Brain microvascular endothelial cell (primary cell): ENCODE results near the gene BCOR.
A peak's percentile ranks its signal among the peaks of the same experiment; 100 is the strongest.

Experiments used
- DNase-seq: peaks from one replicate; pipeline ENCODE4 v3.0.0-alpha.2; 2020
- H3K27ac ChIP-seq: fragments of 250-450 bp; sonication (Bioruptor Pico); 2 replicates; pipeline ENCODE4 v1.5.1; 2020; ENCODE audit warnings: mild to moderate bottlenecking, moderate library complexity
- H3K27me3 ChIP-seq: fragments of 250-450 bp; sonication (Bioruptor Pico); replicated peaks from 2 replicates; pipeline ENCODE4 v1.5.1; 2020; ENCODE audit warnings: mild to moderate bottlenecking
- H3K36me3 ChIP-seq: fragments of 250-450 bp; sonication (Bioruptor Pico); replicated peaks from 2 replicates; pipeline ENCODE4 v1.5.1; 2020; ENCODE audit warnings: mild to moderate bottlenecking
- H3K4me3 ChIP-seq: 2 replicates; pipeline ENCODE4 v1.5.1; 2011; ENCODE audit warnings: low read depth, mild to moderate bottlenecking, control low read depth, low read length, moderate library complexity
- CTCF ChIP-seq: IDR thresholded peaks from 2 replicates; pipeline ENCODE4 v1.5.1; 2011; ENCODE audit warnings: low read depth, mild to moderate bottlenecking, moderate library complexity, low read length, control low read depth, inconsistent platforms; ENCODE audit errors: missing control alignments
- in situ Hi-C: cut with HindIII; loops from 2 replicates; pipeline ENCODE4 v1.10.0; 2017; ENCODE audit warnings: low sequenced_read_pairs, low pct_ligation_motif_present

BCOR gene

GRCh38 chrX:40117715-40118285 lies 20.0 kb upstream of the BCOR start:
- no peak for TF ChIP-seq CTCF
- Histone ChIP-seq H3K36me3 (no peaks in the 10 kb centered on the region), H3K4me3 (no peak overlapping the region), H3K27ac (no peak overlapping the region), H3K27me3 (no peaks in the 10 kb centered on the region)
- in situ Hi-C loops: no loop called here
- no peak for DNase-seq

GRCh38 chrX:40116925-40117324 lies 19.2 kb upstream of the BCOR start:
- no peak for TF ChIP-seq CTCF
- no peak overlapping the region for H3K4me3 ChIP-seq
- no peak for DNase-seq

GRCh38 chrX:40112996-40113395 lies 15.2 kb upstream of the BCOR start:
- no peak for DNase-seq
- no peak for TF ChIP-seq CTCF
- H3K27me3 ChIP-seq: no peaks in the 10 kb centered on the region
- no peak overlapping the region for H3K4me3 ChIP-seq
- in situ Hi-C loops: no loop called here
- no peak overlapping the region for H3K27ac ChIP-seq
- no peaks in the 10 kb centered on the region for H3K36me3 ChIP-seq

More at GRCh38 chrX:40116925-40117324, 19.2 kb upstream of the BCOR start:
- Histone ChIP-seq H3K27me3 (no peaks in the 10 kb centered on the region), H3K36me3 (no peaks in the 10 kb centered on the region), H3K27ac (no peak overlapping the region)
- in situ Hi-C loops: no loop called here

GRCh38 chrX:40111868-40112267 lies 14.1 kb upstream of the BCOR start:
- H3K36me3 ChIP-seq: no peaks in the 10 kb centered on the region
- H3K27me3 ChIP-seq: no peaks in the 10 kb centered on the region
- no peak for TF ChIP-seq CTCF
- no peak for DNase-seq
- H3K4me3 ChIP-seq: no peak overlapping the region
- no peak overlapping the region for H3K27ac ChIP-seq
- in situ Hi-C loops: no loop called here

GRCh38 chrX:40109288-40110008 lies 11.7 kb upstream of the BCOR start:
- in situ Hi-C loops: no loop called here
- H3K27me3 ChIP-seq: no peaks in the 10 kb centered on the region
- no peaks in the 10 kb centered on the region for H3K36me3 ChIP-seq
- peak overlapping the region; percentile 47 for H3K4me3 ChIP-seq
- peak overlapping the region; percentile 83 for H3K27ac ChIP-seq
- TF ChIP-seq CTCF: no peak
- DNase-seq: no peak

- DNase-seq: peak; percentile 51
- Histone ChIP-seq H3K27me3 (no peaks in the 10 kb centered on the region), H3K27ac (peak overlapping the region; percentile 83), H3K36me3 (no peaks in the 10 kb centered on the region), H3K4me3 (peak overlapping the region; percentile 47)
- in situ Hi-C loops: no loop called here
- no peak for TF ChIP-seq CTCF
These were observed 11.2 kb upstream of the BCOR start for GRCh38 chrX:40108959-40109287.
